Measurements from ENCODE around the gene ZNF714.
"Not testable (repeated sequence)": the region's sequence is repeated elsewhere in the genome, so short reads cannot be mapped to it uniquely, and the experiment has no call there.

ZNF714 gene

GRCh38 chr19:21130097-21130775 lies 48.2 kb downstream of the ZNF714 start:
- DNase-seq = no peak

GRCh38 chr19:21133633-21134032 lies 51.6 kb downstream of the ZNF714 start:
- no peak for DNase-seq

GRCh38 chr19:21134934-21135366 lies 52.9 kb downstream of the ZNF714 start:
- no peak for DNase-seq

- DNase-seq = no peak
These were observed 53.4 kb downstream of the ZNF714 start for GRCh38 chr19:21135433-21135832.

- DNase-seq = no peak
These were observed 56.1 kb downstream of the ZNF714 start for GRCh38 chr19:21138130-21138529.

- DNase-seq = not testable (repeated sequence)
These were observed 59.0 kb downstream of the ZNF714 start for GRCh38 chr19:21141006-21141405.

- peak; percentile 90 for DNase-seq
These were observed 59.9 kb downstream of the ZNF714 start, which contains the start of gene ZNF431 for GRCh38 chr19:21141787-21142464. Gene ZNF431 (plus strand): TSS chr19:21142040. CDS start chr19:21142184, 144 bp downstream.

GRCh38 chr19:21143428-21143827 lies 61.4 kb downstream of the ZNF714 start:
- DNase-seq = no peak

DNA sequence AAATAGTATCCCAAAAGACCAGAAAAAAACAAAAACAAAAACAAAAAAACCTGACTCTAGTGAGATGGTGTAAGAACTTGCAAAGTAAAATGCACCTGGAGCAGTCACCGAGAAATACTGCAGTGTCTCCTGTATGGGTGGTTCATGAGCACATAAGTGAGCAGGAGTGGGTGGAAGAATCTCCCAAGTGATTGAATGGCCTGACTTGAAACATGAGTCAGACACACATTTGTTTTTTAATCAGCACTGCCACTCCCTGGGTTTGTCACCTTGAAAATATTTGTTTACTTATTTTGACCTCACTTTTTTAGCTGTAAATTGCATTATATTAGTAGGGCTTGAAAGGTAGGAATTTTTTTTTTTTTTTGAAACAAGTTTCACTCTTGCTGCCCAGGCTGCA lies 61.9 kb downstream of the ZNF714 start:
- DNase-seq = no peak

DNA sequence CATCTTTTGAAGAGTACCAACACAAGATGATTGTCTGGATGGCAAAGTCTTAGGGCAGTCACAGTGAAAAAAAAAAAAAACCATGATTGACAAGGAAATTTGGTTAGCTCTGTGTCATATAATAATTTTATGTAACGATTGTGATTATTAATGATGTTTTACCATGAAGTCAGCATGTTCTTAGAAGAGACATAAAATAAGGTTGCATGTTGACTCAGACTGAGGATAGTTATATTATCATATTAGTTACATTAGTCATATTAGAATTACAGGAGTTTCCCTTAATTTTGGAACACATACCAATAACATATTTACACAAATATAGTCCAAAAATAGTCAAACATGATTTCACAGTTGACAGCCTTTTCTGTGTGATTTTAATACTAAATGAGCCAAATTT lies 65.5 kb downstream of the ZNF714 start:
- DNase-seq = no peak

GRCh38 chr19:21148681-21149080 lies 66.7 kb downstream of the ZNF714 start:
- DNase-seq = no peak

DNA sequence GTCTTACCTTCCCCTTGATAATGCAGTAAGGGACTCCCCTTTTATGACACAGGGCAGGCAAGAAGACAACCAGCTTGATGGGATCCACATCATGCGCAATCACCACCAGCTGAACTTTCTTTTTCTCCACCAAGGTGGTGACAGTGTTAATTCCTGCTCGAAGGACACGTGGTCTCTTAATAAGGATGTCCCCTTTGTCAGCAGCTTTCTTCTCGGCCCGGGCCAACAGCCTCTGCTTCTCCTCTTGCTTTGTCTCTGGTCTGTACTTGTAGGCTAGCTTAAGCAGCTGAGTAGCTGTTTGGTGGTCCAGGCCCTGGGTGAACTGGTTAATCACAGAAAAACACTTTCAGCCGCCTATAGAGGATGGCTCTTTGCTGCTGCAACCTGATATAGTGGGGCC lies 67.9 kb downstream of the ZNF714 start:
- DNase-seq = no peak

DNA sequence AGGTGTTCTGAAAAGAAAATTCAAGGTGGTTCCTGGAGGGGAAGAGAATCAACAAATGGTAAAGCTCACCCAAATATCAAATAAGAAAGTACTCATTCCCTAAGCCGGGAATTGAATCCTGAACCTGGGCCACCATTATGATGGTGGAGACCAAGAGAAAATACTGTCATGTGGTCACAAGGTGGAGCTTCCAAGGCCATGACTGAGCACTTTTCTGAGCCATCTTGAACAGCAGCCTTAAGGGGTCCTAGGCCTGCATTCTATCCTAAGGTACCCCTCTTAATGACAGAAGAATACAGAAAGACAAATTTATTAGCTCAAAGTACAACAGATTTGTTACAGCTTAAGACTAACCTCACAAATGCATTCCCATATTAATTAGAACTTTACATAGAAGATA lies 69.5 kb downstream of the ZNF714 start:
- DNase-seq = no peak

DNA sequence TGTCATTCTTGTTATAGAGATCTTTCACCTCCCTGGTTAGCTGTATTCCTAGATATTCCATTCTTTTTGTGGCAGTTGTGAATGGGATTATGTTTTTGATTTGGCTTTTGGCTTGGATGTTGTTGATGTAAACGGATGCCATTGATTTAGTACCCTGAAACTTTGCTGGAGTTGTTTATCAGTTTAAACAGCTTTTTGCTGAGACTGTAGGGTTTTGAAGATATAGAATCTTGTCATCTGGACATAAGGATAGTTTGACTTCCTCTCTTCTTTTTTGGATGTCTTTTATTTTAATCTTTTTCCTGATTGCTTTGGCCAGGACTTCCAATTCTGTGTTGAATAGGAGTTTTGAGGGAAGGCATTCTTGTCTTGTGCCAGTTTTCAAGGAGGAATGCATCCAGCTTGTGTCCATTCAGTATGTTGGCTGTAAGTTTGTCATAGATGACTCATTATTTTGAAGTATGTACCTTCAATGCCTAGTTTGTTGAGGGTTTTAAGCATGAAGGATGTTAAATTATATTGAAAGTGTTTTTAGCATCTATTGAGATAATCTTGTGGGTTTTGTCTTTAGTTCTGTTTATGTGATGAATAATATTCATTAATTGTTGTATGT lies 76.6 kb downstream of the ZNF714 start:
- no peak for DNase-seq

DNA sequence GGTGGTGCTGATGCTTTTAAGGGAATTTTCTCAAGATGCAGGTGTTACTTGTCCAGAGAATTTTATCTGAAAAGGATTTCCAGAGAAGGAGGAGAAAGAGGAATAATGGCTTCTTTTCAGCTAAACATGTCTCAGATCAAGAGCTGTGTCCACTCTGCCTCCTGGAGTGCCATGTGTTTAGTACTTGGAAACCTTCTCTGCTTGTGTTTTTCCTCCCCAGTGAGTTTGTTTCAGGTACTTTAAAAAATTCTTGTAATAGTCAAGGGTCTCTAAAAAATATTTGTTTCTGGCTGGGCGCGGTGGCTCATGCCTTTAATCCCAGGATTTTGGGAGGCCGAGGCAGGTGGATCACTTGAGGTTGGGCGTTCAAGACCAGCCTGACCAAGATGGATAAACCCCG lies 82.5 kb downstream of the ZNF714 start:
- DNase-seq = no peak

DNA sequence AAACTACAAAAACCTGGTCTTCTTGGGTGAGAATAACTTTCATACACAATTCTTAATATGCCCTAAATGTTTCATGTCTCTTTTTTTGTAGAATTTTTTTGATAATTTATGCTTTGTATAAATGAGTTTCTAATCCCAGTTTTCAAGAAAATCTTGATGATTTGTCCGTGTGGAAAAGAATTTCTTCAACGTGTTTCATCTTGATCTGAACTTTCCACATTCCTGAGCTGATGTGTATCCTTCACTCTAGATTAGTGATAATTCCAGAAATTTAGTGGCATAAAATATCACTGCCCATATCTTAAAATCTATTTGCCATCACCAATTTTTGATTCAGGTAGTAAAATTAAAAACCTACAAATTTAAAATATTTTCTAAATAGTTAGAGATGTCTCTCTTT lies 84.4 kb downstream of the ZNF714 start:
- no peak for DNase-seq

Measured in right kidney (tissue), 1 donor.